ENCODE measurements around the gene APBA1.

DNA sequence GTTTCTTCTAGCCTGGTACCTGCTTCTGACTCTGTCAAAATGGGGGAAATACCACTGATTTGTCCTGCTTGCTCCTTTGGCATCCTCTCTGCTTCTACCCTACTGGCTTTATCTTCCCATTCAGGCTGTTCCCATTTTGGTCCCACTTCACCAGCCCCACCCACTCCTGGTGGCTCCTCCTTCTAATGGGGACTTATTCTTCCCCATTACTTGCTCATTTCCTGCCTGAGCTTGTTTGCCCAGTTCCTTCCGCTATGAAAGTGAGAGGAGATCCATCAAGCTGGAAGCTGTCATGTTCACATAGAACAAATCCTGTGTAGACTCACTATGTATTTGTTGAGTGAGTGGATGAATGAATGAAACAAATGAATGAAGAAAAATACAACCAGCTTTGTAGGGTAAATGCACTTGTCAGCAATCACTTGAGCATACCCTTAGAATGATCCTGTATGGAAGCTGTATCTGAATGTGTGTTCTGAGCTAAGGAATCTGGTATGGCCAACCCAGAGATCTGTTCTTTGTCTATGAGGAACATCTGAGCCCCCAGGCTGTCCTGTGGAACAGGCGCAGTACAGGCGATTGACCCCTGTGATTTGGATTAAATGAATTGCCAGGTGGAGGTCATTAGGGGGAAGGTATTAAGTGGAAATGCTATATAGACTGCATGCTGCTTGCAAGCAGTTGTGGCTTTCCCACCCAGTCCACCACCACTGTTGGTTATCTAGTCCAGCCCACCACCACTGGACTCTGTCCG is 89.5 kb downstream of the APBA1 start:
- no peak for TF ChIP-seq POLR2A (IDR thresholded peaks at IDR 0.05; ENCODE audit: low read depth, low read length)
- no peak for TF ChIP-seq POLR2AphosphoS5 (IDR thresholded peaks at IDR 0.05; ENCODE audit: low read depth, low read length)
